Muscle of leg (tissue), 11 donors: ENCODE results near the gene CC2D1A. TPM values are rescaled to one million over a fixed set of nuclear protein-coding genes. Genes with fewer than 3 reads are reported as not detected.

Source experiments
- DNase-seq: peaks from one replicate; pipeline ENCODE4 v3.0.0; 2013
- H3K27ac ChIP-seq: one replicate; pipeline ENCODE4 v1.5.1; 2013; ENCODE audit warnings: mild to moderate bottlenecking, low read length, control low read depth
- H3K27me3 ChIP-seq: one replicate; pipeline ENCODE4 v1.6.1; 2013; ENCODE audit warnings: low read length; ENCODE audit not compliant: control insufficient read depth, insufficient read depth
- H3K36me3 ChIP-seq: one replicate; pipeline ENCODE4 v1.6.1; 2013; ENCODE audit warnings: low read length; ENCODE audit not compliant: control insufficient read depth, insufficient read depth
- H3K4me1 ChIP-seq: one replicate; pipeline ENCODE4 v1.6.1; 2013; ENCODE audit warnings: low read length; ENCODE audit not compliant: control insufficient read depth, insufficient read depth
- H3K4me3 ChIP-seq: one replicate; pipeline ENCODE4 v1.5.1; 2013; ENCODE audit warnings: low read length, control low read depth
- H3K9me3 ChIP-seq: replicated peaks from 2 replicates; pipeline ENCODE4 v1.6.1; 2013; ENCODE audit warnings: low read depth, low read length; ENCODE audit not compliant: control insufficient read depth
- WGBS: methylation state at CpG from one replicate; pipeline ENCODE4 v1.1.5; 2013; ENCODE audit warnings: missing lambda C conversion rate; ENCODE audit not compliant: insufficient coverage; 5-methylcytosine and 5-hydroxymethylcytosine counted together
- polyA plus RNA-seq, 8 donors: library from polyadenylated mRNA; unstranded; fragments of 120-200 nt; gene quantifications; one replicate each; pipeline versions ENCODE4 v1.2.1 to v1.2.3, GENCODE V29; 2013; ENCODE audit warnings: inconsistent platforms in 1 of 8, low replicate concordance in 1 of 8; ENCODE audit not compliant: insufficient read length in 8 of 8, insufficient read depth in 1 of 8
- total RNA-seq: library from RNA; stranded (reverse); fragments of 120-200 nt; gene quantifications from one replicate; pipeline ENCODE4 v1.2.4, GENCODE V29; 2013

Gene CC2D1A
- total and polyA plus RNA-seq, 9 donors = 8.7 to 18.6 (median 14.4) TPM

DNA sequence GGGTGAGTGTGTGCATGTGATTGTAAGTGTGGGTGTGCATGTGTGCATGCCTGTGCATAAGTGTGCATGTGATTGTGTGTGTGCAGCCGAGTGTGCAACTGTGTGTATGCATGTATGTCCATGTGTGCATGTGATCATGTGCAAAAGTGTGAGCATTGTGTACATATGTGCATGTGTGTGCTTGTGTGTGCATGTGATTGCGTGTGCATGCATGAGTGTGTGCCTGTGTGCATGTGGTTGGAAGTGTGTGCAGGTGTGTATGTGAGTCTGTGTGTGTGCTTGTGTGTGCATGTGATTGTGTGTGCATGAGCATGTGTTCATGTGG, 28.7 kb downstream of the CC2D1A start:
- WGBS = 100% methylated on average over 2 of the region's 2 CpGs
- DNase-seq = no peak
- H3K27me3 ChIP-seq = peaks cover 17% of the 10 kb centered on the region
- no peak overlapping the region for H3K27ac ChIP-seq
- H3K4me1 ChIP-seq = peaks cover 11% of the 10 kb centered on the region
- H3K9me3 ChIP-seq = no peaks in the 10 kb centered on the region
- H3K36me3 ChIP-seq = peaks cover 10% of the 10 kb centered on the region
- no peak overlapping the region for H3K4me3 ChIP-seq

DNA sequence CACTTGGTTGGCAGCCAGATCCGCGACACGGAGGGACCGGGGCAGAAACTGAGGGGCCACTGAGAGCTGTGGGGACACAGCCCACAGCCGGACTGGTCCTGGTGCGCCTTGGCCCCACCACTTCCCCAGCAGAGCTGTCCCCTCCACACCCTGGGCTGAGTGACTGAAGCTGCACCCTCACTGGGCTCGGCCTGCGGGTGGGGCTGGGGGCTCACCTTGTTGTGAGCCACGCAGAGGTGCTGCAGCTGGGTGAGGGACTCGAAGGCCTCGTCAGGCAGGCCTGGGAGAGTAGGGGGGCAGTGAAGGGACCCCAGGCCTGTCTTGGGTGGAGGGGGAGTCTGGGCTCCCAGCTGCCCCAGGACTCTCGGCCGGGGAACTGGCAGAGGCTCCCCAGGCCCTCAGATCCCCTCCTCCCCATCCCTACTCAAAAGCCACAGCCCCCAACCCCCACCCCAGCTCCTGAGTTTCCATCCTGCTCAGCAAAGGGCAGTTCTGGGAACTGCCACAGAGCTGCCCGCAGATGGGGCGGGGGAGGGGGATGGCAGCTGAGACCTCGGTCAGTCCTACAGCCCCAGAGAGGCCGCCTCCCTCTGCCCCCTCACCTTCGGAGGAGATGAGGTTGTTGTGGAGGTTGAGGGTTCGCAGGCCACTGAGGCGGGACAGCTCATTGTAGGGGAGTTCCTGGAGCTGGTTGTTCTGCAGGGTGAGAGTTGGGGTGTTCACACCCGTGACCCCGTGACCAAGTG, 29.9 kb downstream of the CC2D1A start:
- Histone ChIP-seq H3K9me3 (no peaks in the 10 kb centered on the region), H3K36me3 (peaks cover 3% of the 10 kb centered on the region), H3K4me3 (no peak overlapping the region), H3K27ac (no peak overlapping the region), H3K4me1 (peaks cover 11% of the 10 kb centered on the region), H3K27me3 (peaks cover 19% of the 10 kb centered on the region)
- DNase-seq = no peak
- WGBS = 67% methylated on average over 6 of the region's 22 CpGs

DNA sequence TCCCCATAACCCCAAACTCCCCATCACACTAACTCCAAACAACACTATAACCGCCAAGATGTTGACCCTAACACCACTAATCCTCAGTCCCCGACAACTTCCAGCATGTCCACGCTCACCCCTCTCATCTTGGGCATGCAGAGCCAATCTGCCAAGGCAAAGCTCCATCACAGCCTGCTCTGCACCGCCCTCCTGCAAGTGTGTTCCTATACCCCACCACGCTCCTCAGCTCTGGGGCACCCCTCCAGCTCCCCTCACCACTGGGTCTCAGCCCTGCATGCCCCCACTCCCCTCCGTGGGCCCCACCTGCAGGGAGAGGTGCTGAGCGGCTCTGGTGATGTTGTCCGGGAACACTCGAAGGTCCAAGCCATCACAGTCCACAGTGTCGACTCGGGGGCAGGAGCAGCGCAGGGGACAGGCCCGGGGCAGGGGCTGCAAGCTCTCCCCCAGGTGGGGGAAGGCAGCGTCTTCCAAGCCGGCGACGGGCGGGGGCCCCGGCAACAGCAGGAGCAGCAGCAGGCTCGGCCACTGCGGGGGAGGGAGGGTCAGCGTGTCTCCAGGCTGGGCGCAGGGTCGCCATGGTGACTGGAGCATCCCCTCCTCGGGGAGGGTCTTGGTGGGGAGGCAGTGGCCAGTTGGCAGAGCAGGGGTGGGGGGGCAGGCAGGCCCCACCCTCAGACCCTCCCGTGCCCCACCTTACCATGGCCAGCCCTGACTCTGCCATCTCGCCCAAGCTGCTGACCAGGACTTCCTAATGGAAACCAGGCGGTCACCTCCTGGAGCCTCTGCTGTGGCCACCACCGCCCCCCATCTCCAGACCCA, 31.7 kb downstream of the CC2D1A start:
- Histone ChIP-seq H3K4me3 (no peak overlapping the region), H3K27ac (no peak overlapping the region), H3K9me3 (no peaks in the 10 kb centered on the region), H3K36me3 (no peaks in the 10 kb centered on the region), H3K4me1 (peaks cover 11% of the 10 kb centered on the region), H3K27me3 (peaks cover 19% of the 10 kb centered on the region)
- no peak for DNase-seq
- WGBS = 14% methylated on average over 21 of the region's 29 CpGs

DNA sequence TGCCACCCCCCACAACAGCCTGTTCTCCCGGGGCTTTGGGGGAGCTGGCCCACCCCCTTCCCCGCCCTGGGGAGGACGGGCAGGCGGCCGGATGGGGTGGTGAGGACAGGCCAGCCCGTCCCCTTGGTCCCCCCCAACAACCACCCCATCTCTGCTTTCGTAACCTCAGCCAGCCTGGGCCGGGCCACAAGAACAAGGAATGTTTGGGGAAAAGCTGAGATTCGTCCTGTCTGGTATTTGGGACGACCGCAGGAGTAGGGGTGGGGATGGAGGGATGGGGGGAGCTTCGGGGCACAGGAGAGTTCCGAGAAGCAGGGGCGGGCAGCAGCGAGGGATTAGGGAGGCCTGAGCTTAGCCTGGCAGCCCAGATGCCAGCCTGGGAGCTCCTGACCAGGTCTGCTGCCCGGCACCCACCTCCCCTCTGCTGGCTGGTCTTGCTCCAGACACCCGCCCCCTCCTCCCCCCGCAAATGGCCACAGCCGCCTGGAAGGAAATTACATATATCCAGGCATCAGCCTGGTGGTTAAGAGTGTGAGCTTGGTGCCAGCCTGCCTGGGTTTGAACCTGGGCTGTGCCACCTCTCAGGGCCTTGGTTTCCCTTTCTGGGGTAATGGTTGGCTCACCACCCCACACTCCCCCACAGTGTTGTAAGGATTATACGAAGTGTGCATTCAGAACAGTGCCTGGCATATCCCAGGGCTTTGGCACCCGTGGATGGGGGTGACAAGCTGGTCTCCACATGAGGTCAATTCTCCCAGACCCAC, 32.5 kb downstream of the CC2D1A start, which contains the start of gene PODNL1:
TSS of gene PODNL1 (minus strand) at position 117 of the 764 bp plus-strand sequence. CDS start 236 bp downstream, outside the sequence.
- WGBS = 20% methylated on average over 4 of the region's 21 CpGs
- Histone ChIP-seq H3K27ac (no peak within 1 kb of the TSS), H3K4me1 (peaks cover 11% of the 10 kb centered on the region), H3K4me3 (no peak within 1 kb of the TSS), H3K27me3 (peaks cover 19% of the 10 kb centered on the region), H3K9me3 (no peaks in the 10 kb centered on the region), H3K36me3 (no peaks in the 10 kb centered on the region)
- DNase-seq = peak; percentile 48

DNA sequence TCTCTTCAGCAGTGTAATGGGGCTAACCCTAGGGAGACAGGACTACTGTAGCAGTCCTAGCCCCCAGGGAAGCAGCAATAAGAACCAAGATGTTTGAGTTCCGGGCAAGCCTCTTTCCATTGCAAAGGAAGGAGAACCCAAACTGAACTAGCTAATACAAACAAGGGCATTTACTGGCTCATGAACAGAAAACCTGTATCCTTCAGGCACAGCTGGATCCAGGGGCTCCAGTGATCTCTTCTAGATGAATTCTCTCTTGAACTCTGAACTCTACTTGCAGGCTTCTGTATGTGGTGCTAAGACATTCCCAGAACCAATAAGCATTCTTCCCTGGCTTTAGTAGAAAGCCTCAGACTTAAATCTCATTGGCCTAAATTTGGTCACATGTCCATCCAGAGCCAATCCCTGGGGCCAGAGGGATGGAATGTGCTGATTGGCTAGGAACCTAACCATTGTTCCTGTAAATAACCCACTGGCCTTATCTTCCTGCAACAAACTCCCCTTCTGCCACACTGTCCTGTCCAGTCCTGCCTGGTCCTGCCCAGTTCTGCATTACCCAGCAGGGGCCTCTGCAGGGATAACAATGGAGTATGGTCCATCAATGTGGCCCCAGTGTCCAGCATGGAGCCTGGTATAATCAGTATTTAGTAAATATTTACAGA, 36.2 kb downstream of the CC2D1A start:
- Histone ChIP-seq H3K9me3 (no peaks in the 10 kb centered on the region), H3K27ac (no peak overlapping the region), H3K36me3 (no peaks in the 10 kb centered on the region), H3K4me3 (no peak overlapping the region), H3K27me3 (peaks cover 19% of the 10 kb centered on the region), H3K4me1 (peaks cover 11% of the 10 kb centered on the region)
- WGBS = 100% methylated on average over 1 of the region's 1 CpG
- no peak for DNase-seq

DNA sequence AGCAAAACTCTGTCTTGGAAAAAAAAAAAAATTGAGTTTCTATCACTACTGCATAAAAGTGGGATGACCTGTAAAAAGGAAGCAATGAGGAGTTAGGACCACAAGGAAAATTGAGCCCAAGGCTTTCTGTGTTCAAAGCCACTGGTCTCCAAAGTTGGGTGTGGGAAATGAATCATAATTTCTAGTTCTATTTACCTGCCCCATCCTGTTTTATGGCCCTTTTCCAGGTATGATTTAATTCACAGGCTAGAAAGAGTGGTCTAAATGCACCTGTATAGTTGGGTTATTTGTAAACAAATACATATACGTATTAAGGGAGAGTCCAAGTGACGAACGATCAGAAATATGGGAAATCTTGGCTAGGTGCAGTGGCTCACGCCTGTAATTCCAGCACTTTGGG, 40.4 kb downstream of the CC2D1A start:
- Histone ChIP-seq H3K4me1 (no peaks in the 10 kb centered on the region), H3K27me3 (no peaks in the 10 kb centered on the region), H3K4me3 (no peak overlapping the region), H3K9me3 (no peaks in the 10 kb centered on the region), H3K27ac (no peak overlapping the region), H3K36me3 (no peaks in the 10 kb centered on the region)
- WGBS = 100% methylated on average over 1 of the region's 4 CpGs
- DNase-seq = no peak

DNA sequence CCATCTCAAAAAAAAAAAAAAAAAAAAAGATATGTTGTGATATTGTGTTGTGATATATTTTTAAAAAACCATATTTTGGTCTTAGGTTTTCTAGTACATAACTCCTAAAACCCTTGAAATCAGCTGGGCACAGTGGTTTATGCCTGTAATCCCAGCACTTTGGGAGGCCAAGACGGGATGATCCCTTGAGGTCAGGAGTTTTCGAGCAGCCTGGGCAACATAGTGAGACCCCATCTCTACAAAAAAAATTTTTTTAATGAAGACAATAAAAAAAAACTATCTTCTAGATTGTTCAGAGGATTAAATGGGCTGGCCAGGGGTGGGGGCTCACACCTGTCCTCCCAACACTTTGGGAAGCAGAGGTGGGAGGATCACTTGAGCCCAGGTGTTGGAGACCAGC, 45.0 kb downstream of the CC2D1A start:
- Histone ChIP-seq H3K4me3 (no peak overlapping the region), H3K4me1 (peaks cover 11% of the 10 kb centered on the region), H3K27ac (no peak overlapping the region), H3K36me3 (peaks cover 17% of the 10 kb centered on the region), H3K27me3 (no peaks in the 10 kb centered on the region), H3K9me3 (no peaks in the 10 kb centered on the region)
- no peak for DNase-seq
- WGBS = no CpG with 5 or more reads among the region's 2 CpGs

DNA sequence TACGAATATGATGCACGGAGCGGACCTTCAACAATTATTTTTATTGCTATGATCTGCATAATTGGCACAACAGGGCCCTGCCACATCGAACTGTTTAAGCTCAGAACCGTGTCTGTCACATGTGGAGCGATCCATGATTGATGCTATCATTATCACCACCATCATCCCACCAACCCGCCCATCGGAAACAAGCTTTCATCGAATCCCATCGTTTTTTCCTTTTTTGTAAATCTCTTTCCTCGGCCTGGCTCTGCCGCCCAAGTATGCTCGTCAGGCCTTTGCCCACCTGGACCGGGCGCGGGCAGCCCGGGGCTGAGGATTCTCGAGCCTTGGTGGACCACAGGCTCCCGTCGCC, 45.8 kb downstream of the CC2D1A start:
- DNase-seq = no peak
- Histone ChIP-seq H3K27ac (no peak overlapping the region), H3K4me3 (peak overlapping the region; percentile 39), H3K36me3 (peaks cover 25% of the 10 kb centered on the region), H3K9me3 (no peaks in the 10 kb centered on the region), H3K27me3 (no peaks in the 10 kb centered on the region), H3K4me1 (peaks cover 11% of the 10 kb centered on the region)
- WGBS = under 1% methylated on average over 16 of the region's 20 CpGs

DNA sequence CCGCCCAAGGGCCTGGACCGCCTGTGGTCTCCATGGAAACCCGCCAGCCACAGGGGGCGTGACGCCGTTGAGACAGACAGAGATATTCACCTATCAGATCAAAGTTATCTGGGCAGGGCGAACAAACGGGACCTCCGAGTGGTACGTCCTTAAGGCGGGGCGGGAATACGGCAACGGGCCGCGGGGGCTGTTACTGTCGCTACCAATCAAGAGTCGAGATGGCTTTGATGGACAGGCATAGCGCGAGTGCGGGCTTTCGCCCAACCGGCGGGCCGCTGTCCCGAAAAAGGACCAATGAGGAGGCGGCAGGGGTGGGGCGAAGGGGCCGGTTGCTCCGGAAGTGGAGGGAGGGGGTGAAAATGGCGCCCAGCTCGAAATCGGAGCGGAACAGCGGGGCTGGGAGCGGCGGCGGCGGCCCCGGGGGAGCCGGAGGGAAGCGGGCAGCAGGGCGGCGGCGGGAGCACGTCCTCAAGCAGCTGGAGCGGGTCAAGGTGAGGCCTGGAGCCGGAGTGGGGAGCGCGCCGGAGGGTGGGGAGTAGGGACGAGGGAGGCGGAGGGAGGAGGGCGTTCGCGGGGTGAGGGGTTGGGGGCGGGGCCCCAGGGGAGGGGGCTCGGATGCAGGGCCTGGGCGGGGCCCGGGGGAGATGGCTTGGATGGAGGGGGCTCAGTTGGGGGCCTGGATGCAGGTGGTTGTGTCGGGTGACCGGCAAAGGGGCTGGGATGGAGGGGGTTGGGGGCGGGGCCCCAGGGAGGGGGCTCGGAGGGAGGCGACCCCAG, 46.3 kb downstream of the CC2D1A start, which contains the start of gene DCAF15:
TSS of gene DCAF15 (plus strand) at position 356 of the 777 bp plus-strand sequence. CDS start at position 360, 4 bp downstream.
- under 1% methylated on average over 49 of the region's 65 CpGs for WGBS
- DNase-seq = peak; percentile 100
- Histone ChIP-seq H3K36me3 (peaks cover 30% of the 10 kb centered on the region), H3K4me1 (peaks cover 11% of the 10 kb centered on the region), H3K4me3 (peak within 1 kb of the TSS; percentile 64), H3K27me3 (no peaks in the 10 kb centered on the region), H3K9me3 (no peaks in the 10 kb centered on the region), H3K27ac (peak within 1 kb of the TSS; percentile 77)
